WERI-Rb-1 (cell line): ENCODE measurements around the gene SLC2A10.

ENCODE experiments used
- DNase-seq: peaks from one replicate; pipeline ENCODE4 v3.0.0-alpha.2; 2020
- H3K27ac ChIP-seq: fragments of 250-450 bp; sonication (Bioruptor Pico); 2 replicates; pipeline ENCODE4 v1.5.1; 2020; ENCODE audit warnings: mild to moderate bottlenecking, moderate library complexity
- H3K27me3 ChIP-seq: fragments of 250-450 bp; sonication (Bioruptor Pico); 2 replicates; pipeline ENCODE4 v1.5.1; 2021; ENCODE audit warnings: mild to moderate bottlenecking, low read depth, moderate library complexity; ENCODE audit not compliant: insufficient read depth, severe bottlenecking
- H3K36me3 ChIP-seq: fragments of 250-450 bp; sonication (Bioruptor Pico); 2 replicates; pipeline ENCODE4 v1.5.1; 2020; ENCODE audit warnings: mild to moderate bottlenecking, moderate library complexity
- H3K4me3 ChIP-seq: 2 replicates; pipeline ENCODE4 v1.5.1; 2011; ENCODE audit warnings: low read depth, mild to moderate bottlenecking, control low read depth, low read length
- H3K9me3 ChIP-seq: fragments of 250-450 bp; sonication (Bioruptor Pico); 2 replicates; pipeline ENCODE4 v1.5.1; 2021; ENCODE audit warnings: mild to moderate bottlenecking, moderate library complexity; ENCODE audit not compliant: severe bottlenecking
- TF ChIP-seq, protein P1 (sequence below): IDR thresholded peaks from 2 replicates; pipeline ENCODE4 v1.5.1; 2011; ENCODE audit warnings: low read depth, mild to moderate bottlenecking, control low read depth, inconsistent platforms, low read length

SLC2A10 gene

DNA sequence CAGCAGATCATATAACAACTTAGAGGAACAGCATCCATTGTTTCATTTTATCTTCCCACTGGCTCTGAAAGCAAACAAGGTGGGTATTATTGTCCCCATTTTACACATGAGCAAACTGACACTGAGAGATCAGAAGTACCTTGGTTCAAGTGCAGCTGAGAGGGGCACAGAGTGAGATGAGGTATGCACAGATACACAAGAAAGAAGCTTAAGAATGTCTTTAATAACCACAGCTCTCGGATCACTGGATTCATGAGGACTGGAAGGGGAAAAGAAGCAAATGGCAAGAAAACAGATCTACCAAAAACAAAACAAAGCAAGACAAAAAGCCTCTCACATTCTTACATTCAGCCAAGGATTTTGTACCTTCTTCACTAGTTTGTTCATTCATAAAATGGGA, 10.6 kb downstream of the SLC2A10 start:
- TF ChIP-seq, protein P1, sequence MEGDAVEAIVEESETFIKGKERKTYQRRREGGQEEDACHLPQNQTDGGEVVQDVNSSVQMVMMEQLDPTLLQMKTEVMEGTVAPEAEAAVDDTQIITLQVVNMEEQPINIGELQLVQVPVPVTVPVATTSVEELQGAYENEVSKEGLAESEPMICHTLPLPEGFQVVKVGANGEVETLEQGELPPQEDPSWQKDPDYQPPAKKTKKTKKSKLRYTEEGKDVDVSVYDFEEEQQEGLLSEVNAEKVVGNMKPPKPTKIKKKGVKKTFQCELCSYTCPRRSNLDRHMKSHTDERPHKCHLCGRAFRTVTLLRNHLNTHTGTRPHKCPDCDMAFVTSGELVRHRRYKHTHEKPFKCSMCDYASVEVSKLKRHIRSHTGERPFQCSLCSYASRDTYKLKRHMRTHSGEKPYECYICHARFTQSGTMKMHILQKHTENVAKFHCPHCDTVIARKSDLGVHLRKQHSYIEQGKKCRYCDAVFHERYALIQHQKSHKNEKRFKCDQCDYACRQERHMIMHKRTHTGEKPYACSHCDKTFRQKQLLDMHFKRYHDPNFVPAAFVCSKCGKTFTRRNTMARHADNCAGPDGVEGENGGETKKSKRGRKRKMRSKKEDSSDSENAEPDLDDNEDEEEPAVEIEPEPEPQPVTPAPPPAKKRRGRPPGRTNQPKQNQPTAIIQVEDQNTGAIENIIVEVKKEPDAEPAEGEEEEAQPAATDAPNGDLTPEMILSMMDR: no peak
- Histone ChIP-seq H3K27me3 (no peaks in the 10 kb centered on the region), H3K36me3 (no peaks in the 10 kb centered on the region), H3K9me3 (peaks cover 9% of the 10 kb centered on the region), H3K4me3 (no peak overlapping the region), H3K27ac (no peak overlapping the region)
- no peak for DNase-seq

DNA sequence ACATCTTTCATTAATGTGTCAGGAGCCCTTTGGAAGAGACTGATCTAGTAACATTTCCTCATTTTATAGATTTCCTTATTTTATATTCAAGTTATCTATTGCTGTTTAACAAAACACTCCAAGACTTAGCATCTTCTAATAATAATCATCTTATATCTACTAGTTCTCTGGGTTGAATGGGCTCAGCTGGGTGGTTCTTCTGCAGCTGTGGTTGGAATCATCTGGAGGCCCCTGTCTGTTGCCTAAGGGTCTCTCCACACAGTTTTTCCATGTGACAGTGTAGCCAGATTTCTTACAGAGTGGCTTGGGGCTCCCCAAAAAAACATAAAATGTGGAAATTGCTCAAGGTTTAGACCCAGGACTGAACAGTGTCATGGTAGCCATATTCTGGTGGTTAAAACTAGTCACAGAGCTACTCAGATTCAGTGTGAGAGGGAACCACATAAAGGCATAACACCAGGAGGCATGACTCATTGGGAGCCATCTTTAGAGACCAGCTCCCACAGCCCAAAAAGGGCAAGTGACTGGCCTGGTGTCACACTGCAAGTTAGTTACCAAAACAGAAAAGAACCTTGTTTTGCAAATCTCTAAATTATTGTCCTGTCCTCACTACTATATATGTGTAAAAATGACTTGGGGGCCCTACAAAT, 11.5 kb downstream of the SLC2A10 start:
- no peak for DNase-seq
- peaks cover 9% of the 10 kb centered on the region for H3K9me3 ChIP-seq
- H3K27me3 ChIP-seq: no peaks in the 10 kb centered on the region

DNA sequence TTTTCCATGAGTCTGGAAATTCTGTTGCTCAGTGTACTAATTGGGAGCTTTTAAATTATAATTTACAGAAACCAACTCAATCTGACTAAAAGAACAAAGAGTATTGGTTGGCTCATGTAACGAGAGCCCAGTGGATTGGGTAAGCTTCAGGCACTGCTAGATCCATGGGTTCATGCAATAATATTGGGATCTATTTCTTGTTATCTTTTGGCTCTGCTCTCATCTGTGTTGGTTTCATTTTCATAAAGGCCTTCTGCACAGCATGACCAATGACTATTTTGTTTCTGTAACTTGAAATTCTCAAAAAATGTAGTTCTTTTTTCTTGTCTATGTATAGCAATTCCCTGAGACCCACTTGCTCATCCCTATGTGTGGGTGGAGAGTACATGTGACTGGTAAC, 12.0 kb downstream of the SLC2A10 start:
- H3K9me3 ChIP-seq: peaks cover 9% of the 10 kb centered on the region
- H3K36me3 ChIP-seq: no peaks in the 10 kb centered on the region
- H3K27ac ChIP-seq: no peak overlapping the region
- TF ChIP-seq, protein P1: no peak
- H3K4me3 ChIP-seq: no peak overlapping the region
- DNase-seq: no peak
- no peaks in the 10 kb centered on the region for H3K27me3 ChIP-seq

More for the DNA sequence above, 11.5 kb downstream of the SLC2A10 start:
- Histone ChIP-seq H3K36me3 (no peaks in the 10 kb centered on the region), H3K27ac (no peak overlapping the region), H3K4me3 (no peak overlapping the region)
- TF ChIP-seq, protein P1: no peak

DNA sequence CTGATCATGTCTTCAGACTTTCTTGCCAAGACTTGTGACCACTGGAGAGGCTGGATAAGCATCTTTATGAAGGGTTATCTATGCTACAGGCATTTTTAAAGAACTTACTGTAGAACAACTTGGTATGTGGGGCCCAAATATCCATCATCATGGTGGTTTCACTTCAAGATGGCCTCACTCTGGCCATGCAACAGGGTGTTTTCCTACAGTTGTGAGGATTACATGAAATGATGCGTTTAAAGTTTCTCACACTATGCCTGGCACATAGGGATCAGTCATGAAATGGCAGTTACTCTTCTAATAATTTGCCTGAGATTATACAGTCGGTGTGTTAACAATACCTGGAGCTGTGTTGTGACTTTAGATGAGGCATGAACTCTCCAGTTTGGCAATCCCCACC, 13.0 kb downstream of the SLC2A10 start:
- Histone ChIP-seq H3K4me3 (no peak overlapping the region), H3K27ac (no peak overlapping the region), H3K36me3 (no peaks in the 10 kb centered on the region), H3K27me3 (no peaks in the 10 kb centered on the region), H3K9me3 (peaks cover 9% of the 10 kb centered on the region)
- TF ChIP-seq, protein P1: no peak
- DNase-seq: no peak

DNA sequence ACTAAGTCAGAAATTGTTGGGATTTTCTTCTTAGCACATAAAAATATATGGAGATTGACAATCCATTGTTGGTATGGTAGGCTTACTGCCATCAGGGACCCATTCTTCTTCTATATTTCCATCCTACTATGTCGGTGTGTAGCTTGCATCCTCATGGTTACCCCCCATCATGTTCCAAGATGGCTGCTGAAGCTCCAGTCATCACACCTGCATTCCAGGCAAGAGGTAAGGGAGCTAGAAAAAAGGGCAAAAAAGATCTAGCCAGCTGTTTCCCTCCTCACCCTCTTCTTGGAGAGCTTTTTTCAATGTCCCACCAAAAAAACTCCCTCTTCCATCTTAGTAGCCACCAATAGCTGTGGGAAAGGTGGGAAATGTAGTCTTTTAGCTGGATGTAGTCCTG, 13.6 kb downstream of the SLC2A10 start:
- DNase-seq: no peak
- peaks cover 9% of the 10 kb centered on the region for H3K9me3 ChIP-seq
- H3K36me3 ChIP-seq: no peaks in the 10 kb centered on the region
- no peaks in the 10 kb centered on the region for H3K27me3 ChIP-seq
- no peak overlapping the region for H3K27ac ChIP-seq
- no peak overlapping the region for H3K4me3 ChIP-seq
- TF ChIP-seq, protein P1: no peak
